NCI-H187 treated with DMSO at 0.1 percent for 48 hours (cell line): ENCODE results near the gene THSD7A.

ENCODE experiments used
- DNase-seq: peaks from one replicate; lab custom pipeline; 2025; lab: John Stamatoyannopoulos, UW

THSD7A gene

GRCh38 chr7:11330208-11330607, 501.8 kb downstream of the THSD7A start:
- DNase-seq = no peak

GRCh38 chr7:11329626-11330025, 502.4 kb downstream of the THSD7A start:
- DNase-seq = no peak

GRCh38 chr7:11328309-11328708, 503.7 kb downstream of the THSD7A start:
- no peak for DNase-seq

- DNase-seq = no peak
Measured at GRCh38 chr7:11327633-11328032, 504.4 kb downstream of the THSD7A start.
